Trophoblast cell (in vitro differentiated cells and primary cell): ENCODE results near the gene GTF2A2.

ENCODE experiments used
- DNase-seq, 2 donors: peaks; one replicate each; pipeline ENCODE4 v3.0.0-alpha.2; 2016
- H2AFZ ChIP-seq: 2 replicates; pipeline ENCODE4 v1.6.1; 2013; ENCODE audit warnings: low read length, moderate library complexity, mild to moderate bottlenecking; ENCODE audit not compliant: insufficient read depth, poor library complexity
- H2AK5ac ChIP-seq: 2 replicates; pipeline ENCODE4 v1.6.1; 2013; ENCODE audit warnings: mild to moderate bottlenecking, low read length
- H2BK120ac ChIP-seq: 2 replicates; pipeline ENCODE4 v1.6.1; 2013; ENCODE audit warnings: low read length, mild to moderate bottlenecking, moderate library complexity; ENCODE audit not compliant: insufficient read depth, poor library complexity
- H2BK12ac ChIP-seq: 2 replicates; pipeline ENCODE4 v1.6.1; 2013; ENCODE audit warnings: mild to moderate bottlenecking, low read length, moderate library complexity
- H2BK5ac ChIP-seq: 2 replicates; pipeline ENCODE4 v1.6.1; 2013; ENCODE audit warnings: low read length, low read depth, moderate library complexity, mild to moderate bottlenecking; ENCODE audit not compliant: poor library complexity
- H3K14ac ChIP-seq: 2 replicates; pipeline ENCODE4 v1.6.1; 2013; ENCODE audit warnings: mild to moderate bottlenecking, low read length
- H3K18ac ChIP-seq: 2 replicates; pipeline ENCODE4 v1.6.1; 2013; ENCODE audit warnings: mild to moderate bottlenecking, low read length
- H3K23ac ChIP-seq: 2 replicates; pipeline ENCODE4 v1.6.1; 2013; ENCODE audit warnings: low read length
- H3K27ac ChIP-seq: 2 replicates; pipeline ENCODE4 v1.5.1; 2013; ENCODE audit warnings: low read depth, mild to moderate bottlenecking, inconsistent platforms, low read length, moderate library complexity
- H3K27me3 ChIP-seq: 2 replicates; pipeline ENCODE4 v1.6.1; 2013; ENCODE audit warnings: inconsistent platforms, mild to moderate bottlenecking, low read length, moderate library complexity; ENCODE audit not compliant: insufficient read depth
- H3K36me3 ChIP-seq, 2 experiments: 1 replicate in 1 of 2; 2 replicates in 1 of 2; pipeline ENCODE4 v1.6.1; 2013; ENCODE audit warnings: low read length in 2 of 2, mild to moderate bottlenecking in 2 of 2, moderate library complexity in 1 of 2; ENCODE audit not compliant: insufficient read depth in 2 of 2, control insufficient read depth in 1 of 2
- H3K4ac ChIP-seq: 2 replicates; pipeline ENCODE4 v1.6.1; 2013; ENCODE audit warnings: low read depth, mild to moderate bottlenecking, low read length, moderate library complexity
- H3K4me1 ChIP-seq, 2 experiments: 1 replicate in 1 of 2; 2 replicates in 1 of 2; pipeline ENCODE4 v1.6.1; 2013; ENCODE audit warnings: low read length in 2 of 2, mild to moderate bottlenecking in 2 of 2, moderate library complexity in 1 of 2; ENCODE audit not compliant: insufficient read depth in 2 of 2, control insufficient read depth in 1 of 2
- H3K4me2 ChIP-seq: 2 replicates; pipeline ENCODE4 v1.6.1; 2013; ENCODE audit warnings: inconsistent platforms, mild to moderate bottlenecking, low read length, moderate library complexity
- H3K4me3 ChIP-seq: 2 replicates; pipeline ENCODE4 v1.5.1; 2013; ENCODE audit warnings: mild to moderate bottlenecking, low read depth, low read length, inconsistent platforms
- H3K79me1 ChIP-seq: one replicate; pipeline ENCODE4 v1.6.1; 2013; ENCODE audit warnings: low read length
- H3K79me2 ChIP-seq: 2 replicates; pipeline ENCODE4 v1.6.1; 2013; ENCODE audit warnings: low read length, mild to moderate bottlenecking; ENCODE audit not compliant: control insufficient read depth, insufficient read depth, poor library complexity
- H3K9ac ChIP-seq: 2 replicates; pipeline ENCODE4 v1.6.1; 2013; ENCODE audit warnings: mild to moderate bottlenecking, low read length
- H3K9me3 ChIP-seq: 2 replicates; pipeline ENCODE4 v1.6.1; 2013; ENCODE audit warnings: low read depth, mild to moderate bottlenecking, control low read depth, inconsistent platforms, low read length; ENCODE audit not compliant: insufficient read depth
- H4K12ac ChIP-seq: 2 replicates; pipeline ENCODE4 v1.6.1; 2013; ENCODE audit warnings: low read depth, mild to moderate bottlenecking, low read length, moderate library complexity
- H4K8ac ChIP-seq: 2 replicates; pipeline ENCODE4 v1.6.1; 2013; ENCODE audit warnings: low read depth, mild to moderate bottlenecking, low read length, moderate library complexity
- H4K91ac ChIP-seq: one replicate; pipeline ENCODE4 v1.6.1; 2013; ENCODE audit warnings: low read depth, mild to moderate bottlenecking, low read length, moderate library complexity
- WGBS: extraction: QIAGEN DNeasy Blood & Tissue Kit; methylation state at CpG from one replicate; pipeline ENCODE4 v1.1.7; 2013; ENCODE audit warnings: missing lambda C conversion rate; ENCODE audit not compliant: insufficient read length, insufficient coverage; ENCODE audit errors: extremely low coverage; 5-methylcytosine and 5-hydroxymethylcytosine counted together

GTF2A2 gene

DNA sequence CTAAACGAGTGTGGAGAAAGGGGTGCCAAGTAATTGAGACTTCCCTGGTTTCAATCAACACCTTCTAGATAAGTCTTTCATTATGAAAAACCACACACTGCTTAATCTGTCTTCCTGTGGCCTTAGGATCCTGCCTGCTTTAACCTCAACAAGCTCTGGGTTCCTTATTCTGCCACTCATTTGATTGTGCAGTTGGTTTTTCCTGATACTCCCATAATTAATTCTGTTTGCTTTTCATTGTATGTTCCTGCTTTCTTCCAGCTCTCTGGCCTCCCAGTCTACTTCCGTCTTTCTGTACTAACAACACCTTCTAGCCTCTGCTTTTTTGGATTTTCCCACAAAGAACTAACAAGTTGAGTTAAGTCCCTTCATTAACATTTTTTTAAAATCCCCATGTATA, 66.0 kb downstream of the GTF2A2 start:
- Histone ChIP-seq H4K91ac (no peak overlapping the region), H3K9ac (no peak overlapping the region), H2AK5ac (no peak overlapping the region), H4K8ac (no peak overlapping the region), H3K79me1 (no peaks in the 10 kb centered on the region), H3K4me3 (no peak overlapping the region), H2BK5ac (no peak overlapping the region), H3K23ac (no peak overlapping the region), H3K27ac (no peak overlapping the region), H3K9me3 (no peaks in the 10 kb centered on the region), H4K12ac (no peak overlapping the region), H3K4me1 (no peaks in the 10 kb centered on the region), H2BK12ac (no peak overlapping the region), H2BK120ac (no peak overlapping the region), H3K14ac (no peak overlapping the region), H3K4ac (no peak overlapping the region), H3K36me3 (no peaks in the 10 kb centered on the region), H3K18ac (no peak overlapping the region), H3K79me2 (no peaks in the 10 kb centered on the region), H2AFZ (no peak overlapping the region), H3K27me3 (no peaks in the 10 kb centered on the region), H3K4me2 (no peak overlapping the region)
- no peak for DNase-seq
- WGBS, result no CpG with 5 or more reads among the region's 2 CpGs

DNA sequence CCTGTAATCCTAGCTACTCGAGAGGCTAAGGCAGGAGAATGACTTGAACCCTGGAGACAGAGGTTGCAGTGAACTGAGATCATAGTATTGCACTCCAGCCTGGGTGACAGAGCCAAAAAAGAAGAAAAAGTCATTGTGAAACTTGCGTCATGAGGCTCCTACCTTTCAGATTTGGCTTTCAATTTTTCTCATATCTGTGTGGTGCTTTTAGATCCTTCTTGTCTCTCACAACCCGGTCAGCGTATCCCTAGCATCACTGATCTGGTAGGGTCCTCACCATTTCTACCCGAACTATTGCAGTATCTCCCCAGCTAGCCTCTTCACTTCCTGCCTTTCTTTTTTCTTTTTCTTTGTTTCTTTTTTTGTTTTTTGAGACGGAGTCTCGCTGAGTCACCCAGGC, 67.3 kb downstream of the GTF2A2 start:
- Histone ChIP-seq H3K4me2 (no peak overlapping the region), H3K4ac (no peak overlapping the region), H2BK12ac (no peak overlapping the region), H3K27me3 (no peaks in the 10 kb centered on the region), H2BK5ac (no peak overlapping the region), H3K18ac (no peak overlapping the region), H4K12ac (no peak overlapping the region), H3K36me3 (no peaks in the 10 kb centered on the region), H3K23ac (no peak overlapping the region), H2BK120ac (no peak overlapping the region), H3K9ac (no peak overlapping the region), H4K91ac (no peak overlapping the region), H2AK5ac (no peak overlapping the region), H3K79me1 (no peaks in the 10 kb centered on the region), H3K4me3 (no peak overlapping the region), H3K79me2 (no peaks in the 10 kb centered on the region), H4K8ac (no peak overlapping the region), H2AFZ (no peak overlapping the region), H3K4me1 (no peaks in the 10 kb centered on the region), H3K9me3 (no peaks in the 10 kb centered on the region), H3K27ac (no peak overlapping the region), H3K14ac (no peak overlapping the region)
- DNase-seq, result no peak
- no CpG with 5 or more reads among the region's 7 CpGs for WGBS
